Heart left ventricle (tissue), 13 donors: ENCODE results near the gene RNGTT.

Experiments
- POLR2A ChIP-seq, 2 donors: fragments of 450-650 bp; IDR thresholded peaks; one replicate each; pipeline ENCODE4 v1.6.1; 2017; ENCODE audit warnings: antibody characterized with exemption in 2 of 2, mild to moderate bottlenecking in 2 of 2, moderate library complexity in 2 of 2
- TF ChIP-seq, protein P1 (sequence below), 12 donors: fragments of 200-600 bp; sonication (generic) in 4 of 12; IDR thresholded peaks; one replicate each; pipeline versions ENCODE4 v1.5.0 to v1.8.0; 2018 to 2022; ENCODE audit warnings: antibody characterized with exemption in 12 of 12, mild to moderate bottlenecking in 5 of 12
- donor health status: ischemic (EF 13 %, LVEDD 7.1; RV severe dilation, severe dysfunction).
- donor health status: DM: no; HTN: yes; CAD: no.
- donor health status: DM: no; HTN: no; CAD: no.
- donor health status: ischemic (EF 25% LVEDD 6.9; RV normal size, moderate dysfunction).
- donor health status: ischemic (EF 25% LVEDD 5.7; RV mildly dilated, moderate dysfunction).
- donor health status: ischemic (EF 35%, LVEDD 5.7; RV mildly dilated, moderate dysfunction).
- donor health status: nonischemic (EF 11% LVEDD 7.7; RV severe dilation, severe dysfunction).
- donor health status: DM: yes; HTN: yes; CAD: no.
- donor health status: PGD.
- donor health status: ischemic (EF 29% LVEDD 5.4; RV normal size, mild dysfunction).
- donor health status: nonischemic (EF 23%, LVEDD 6.1; RV moderate dilation, normal function).

DNA sequence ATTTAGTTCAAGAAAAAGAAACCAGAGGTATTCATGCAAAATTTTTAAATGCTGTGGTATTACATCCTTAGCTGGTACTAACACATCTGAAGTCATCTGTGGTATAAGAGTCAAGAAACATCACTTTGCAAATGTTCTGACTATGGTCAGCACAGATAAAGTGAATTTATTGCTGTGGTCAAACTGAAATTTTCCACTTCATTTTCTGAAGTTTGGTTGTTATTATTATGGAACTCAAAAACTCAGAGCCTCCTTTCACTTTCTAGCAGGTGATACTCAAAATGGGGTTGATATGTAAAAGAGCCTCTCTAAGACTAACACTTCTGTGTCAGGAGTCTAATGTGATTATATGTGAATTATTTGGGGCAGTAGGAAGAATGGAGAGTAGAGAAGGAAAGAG, 257.8 kb downstream of the RNGTT start:
- TF ChIP-seq, protein P1, sequence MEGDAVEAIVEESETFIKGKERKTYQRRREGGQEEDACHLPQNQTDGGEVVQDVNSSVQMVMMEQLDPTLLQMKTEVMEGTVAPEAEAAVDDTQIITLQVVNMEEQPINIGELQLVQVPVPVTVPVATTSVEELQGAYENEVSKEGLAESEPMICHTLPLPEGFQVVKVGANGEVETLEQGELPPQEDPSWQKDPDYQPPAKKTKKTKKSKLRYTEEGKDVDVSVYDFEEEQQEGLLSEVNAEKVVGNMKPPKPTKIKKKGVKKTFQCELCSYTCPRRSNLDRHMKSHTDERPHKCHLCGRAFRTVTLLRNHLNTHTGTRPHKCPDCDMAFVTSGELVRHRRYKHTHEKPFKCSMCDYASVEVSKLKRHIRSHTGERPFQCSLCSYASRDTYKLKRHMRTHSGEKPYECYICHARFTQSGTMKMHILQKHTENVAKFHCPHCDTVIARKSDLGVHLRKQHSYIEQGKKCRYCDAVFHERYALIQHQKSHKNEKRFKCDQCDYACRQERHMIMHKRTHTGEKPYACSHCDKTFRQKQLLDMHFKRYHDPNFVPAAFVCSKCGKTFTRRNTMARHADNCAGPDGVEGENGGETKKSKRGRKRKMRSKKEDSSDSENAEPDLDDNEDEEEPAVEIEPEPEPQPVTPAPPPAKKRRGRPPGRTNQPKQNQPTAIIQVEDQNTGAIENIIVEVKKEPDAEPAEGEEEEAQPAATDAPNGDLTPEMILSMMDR (IDR thresholded peaks at IDR 0.05) = no peak
- TF ChIP-seq POLR2A (IDR thresholded peaks at IDR 0.05) = no peak
